Muscle of leg (tissue), 11 donors: ENCODE results near the gene CUL1. TPM values are rescaled to one million over a fixed set of nuclear protein-coding genes. Genes with fewer than 3 reads are reported as not detected.
A peak's percentile ranks its signal among the peaks of the same experiment; 100 is the strongest.

ENCODE experiments used
- DNase-seq: peaks from one replicate; pipeline ENCODE4 v3.0.0; 2013
- H3K27ac ChIP-seq: one replicate; pipeline ENCODE4 v1.5.1; 2013; ENCODE audit warnings: mild to moderate bottlenecking, low read length, control low read depth
- H3K27me3 ChIP-seq: one replicate; pipeline ENCODE4 v1.6.1; 2013; ENCODE audit warnings: low read length; ENCODE audit not compliant: control insufficient read depth, insufficient read depth
- H3K36me3 ChIP-seq: one replicate; pipeline ENCODE4 v1.6.1; 2013; ENCODE audit warnings: low read length; ENCODE audit not compliant: control insufficient read depth, insufficient read depth
- H3K4me1 ChIP-seq: one replicate; pipeline ENCODE4 v1.6.1; 2013; ENCODE audit warnings: low read length; ENCODE audit not compliant: control insufficient read depth, insufficient read depth
- H3K4me3 ChIP-seq: one replicate; pipeline ENCODE4 v1.5.1; 2013; ENCODE audit warnings: low read length, control low read depth
- H3K9me3 ChIP-seq: replicated peaks from 2 replicates; pipeline ENCODE4 v1.6.1; 2013; ENCODE audit warnings: low read depth, low read length; ENCODE audit not compliant: control insufficient read depth
- WGBS: methylation state at CpG from one replicate; pipeline ENCODE4 v1.1.5; 2013; ENCODE audit warnings: missing lambda C conversion rate; ENCODE audit not compliant: insufficient coverage; 5-methylcytosine and 5-hydroxymethylcytosine counted together
- polyA plus RNA-seq, 8 donors: library from polyadenylated mRNA; unstranded; fragments of 120-200 nt; gene quantifications; one replicate each; pipeline versions ENCODE4 v1.2.1 to v1.2.3, GENCODE V29; 2013; ENCODE audit warnings: inconsistent platforms in 1 of 8, low replicate concordance in 1 of 8; ENCODE audit not compliant: insufficient read length in 8 of 8, insufficient read depth in 1 of 8
- total RNA-seq: library from RNA; stranded (reverse); fragments of 120-200 nt; gene quantifications from one replicate; pipeline ENCODE4 v1.2.4, GENCODE V29; 2013

Gene CUL1
- total and polyA plus RNA-seq, 9 donors = 34.0 to 51.8 (median 47.5) TPM

GRCh38 chr7:148747274-148747673 is 48.6 kb downstream of the CUL1 start:
- Histone ChIP-seq H3K9me3 (no peaks in the 10 kb centered on the region), H3K27me3 (no peaks in the 10 kb centered on the region), H3K36me3 (peaks cover 9% of the 10 kb centered on the region), H3K27ac (no peak overlapping the region), H3K4me1 (no peaks in the 10 kb centered on the region), H3K4me3 (no peak overlapping the region)
- DNase-seq = no peak
- no CpG with 5 or more reads among the region's 3 CpGs for WGBS

DNA sequence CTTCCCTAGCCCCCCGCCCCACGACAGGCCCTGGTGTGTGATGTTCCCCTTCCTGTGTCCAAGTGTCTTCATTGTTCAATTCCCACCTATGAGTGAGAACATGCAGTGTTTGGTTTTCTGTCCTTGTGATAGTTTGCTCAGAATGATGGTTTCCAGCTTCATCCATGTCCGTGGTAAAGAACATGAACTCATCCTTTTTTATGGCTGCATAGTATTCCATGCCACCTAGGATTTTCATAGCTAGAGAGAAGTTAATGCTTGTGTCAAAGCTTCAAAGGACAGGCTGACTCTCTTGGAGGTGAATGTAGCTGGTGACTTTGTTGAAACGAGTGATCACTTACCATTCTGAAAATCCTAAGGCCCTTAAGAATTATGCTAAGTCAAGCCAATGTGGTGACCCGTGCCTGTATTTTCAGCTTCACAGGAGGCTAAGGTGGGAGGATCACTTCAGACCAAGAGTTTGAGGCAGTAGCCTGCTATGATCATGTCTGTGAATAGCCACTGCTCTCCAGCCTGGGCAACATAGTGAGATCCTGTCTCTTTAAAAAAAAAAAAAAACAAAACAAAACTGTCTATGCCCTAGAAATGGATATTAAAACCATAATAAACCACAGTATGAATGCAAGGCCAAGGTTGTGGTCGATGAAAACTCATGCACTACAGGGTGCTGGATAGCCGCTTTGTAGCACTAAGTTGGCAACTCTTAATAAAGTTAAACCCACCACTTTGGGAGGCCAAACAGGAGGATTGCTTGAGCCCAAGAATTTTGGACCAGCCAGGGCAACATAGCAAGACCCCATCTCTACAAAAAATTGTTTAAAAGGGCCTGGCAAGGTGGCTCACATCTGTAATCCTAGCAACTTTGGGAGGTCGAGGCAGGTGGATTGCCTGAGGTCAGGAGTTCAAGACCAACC is 52.0 kb downstream of the CUL1 start:
- H3K4me3 ChIP-seq = no peak overlapping the region
- 75% methylated on average over 2 of the region's 8 CpGs for WGBS
- H3K36me3 ChIP-seq = peaks cover 10% of the 10 kb centered on the region

GRCh38 chr7:148753224-148753623 is 54.5 kb downstream of the CUL1 start:
- Histone ChIP-seq H3K27ac (no peak overlapping the region), H3K9me3 (no peaks in the 10 kb centered on the region), H3K27me3 (no peaks in the 10 kb centered on the region), H3K36me3 (peaks cover 13% of the 10 kb centered on the region), H3K4me1 (no peaks in the 10 kb centered on the region), H3K4me3 (no peak overlapping the region)
- no peak for DNase-seq
- WGBS = 65% methylated on average over 2 of the region's 4 CpGs

More for the DNA sequence above, 52.0 kb downstream of the CUL1 start:
- DNase-seq = no peak
- H3K9me3 ChIP-seq = no peaks in the 10 kb centered on the region
- H3K27me3 ChIP-seq = no peaks in the 10 kb centered on the region
- no peak overlapping the region for H3K27ac ChIP-seq
- H3K4me1 ChIP-seq = no peaks in the 10 kb centered on the region

DNA sequence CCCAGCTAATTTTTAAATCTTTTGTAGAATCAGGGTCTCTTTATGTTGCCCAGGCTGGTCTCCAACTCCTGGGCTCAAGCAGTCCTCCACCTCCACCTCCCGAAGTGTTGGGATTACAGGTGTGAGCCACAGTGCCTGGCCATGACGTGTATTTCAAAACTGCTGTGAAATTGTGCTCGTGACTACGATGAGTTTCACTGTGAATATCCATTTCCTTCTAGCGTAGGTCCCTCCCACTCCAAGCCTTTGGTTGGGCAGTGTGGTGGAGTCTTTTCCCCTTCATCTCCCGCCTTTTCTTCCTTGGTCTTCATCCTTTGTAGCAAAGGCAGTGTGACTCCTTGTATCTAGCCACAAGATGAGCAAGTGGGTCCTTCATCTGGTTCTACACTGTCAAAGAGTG is 56.2 kb downstream of the CUL1 start:
- DNase-seq = no peak
- no CpG with 5 or more reads among the region's 6 CpGs for WGBS
- Histone ChIP-seq H3K4me3 (no peak overlapping the region), H3K36me3 (peaks cover 13% of the 10 kb centered on the region), H3K4me1 (no peaks in the 10 kb centered on the region), H3K27ac (no peak overlapping the region), H3K9me3 (no peaks in the 10 kb centered on the region), H3K27me3 (no peaks in the 10 kb centered on the region)

- Histone ChIP-seq H3K4me3 (no peak overlapping the region), H3K9me3 (no peaks in the 10 kb centered on the region), H3K27me3 (no peaks in the 10 kb centered on the region), H3K36me3 (peaks cover 32% of the 10 kb centered on the region), H3K4me1 (no peaks in the 10 kb centered on the region), H3K27ac (no peak overlapping the region)
- peak; percentile 17 for DNase-seq
- 92% methylated on average over 9 of the region's 12 CpGs for WGBS
These were observed 63.0 kb downstream of the CUL1 start for GRCh38 chr7:148761499-148762278.

DNA sequence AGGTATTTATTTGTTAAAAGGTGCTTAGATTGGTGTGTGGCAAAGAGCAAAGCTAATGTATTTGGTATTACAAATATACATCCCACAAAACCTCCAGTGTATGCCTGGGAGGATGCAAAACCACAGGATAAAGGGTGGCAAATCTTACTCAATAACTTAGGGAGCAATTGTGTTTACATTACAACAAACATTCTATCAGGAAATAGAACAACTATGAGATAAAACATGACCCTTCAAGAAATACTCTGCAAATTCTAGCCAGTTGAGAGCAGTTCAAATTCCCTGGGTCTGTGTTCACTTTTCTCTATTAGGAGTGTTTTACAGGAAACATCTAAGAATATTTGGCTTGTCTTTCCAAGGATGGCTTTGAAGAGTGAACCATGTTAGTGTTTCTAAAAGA is 64.9 kb downstream of the CUL1 start:
- Histone ChIP-seq H3K9me3 (no peaks in the 10 kb centered on the region), H3K27ac (no peak overlapping the region), H3K4me1 (no peaks in the 10 kb centered on the region), H3K36me3 (peaks cover 33% of the 10 kb centered on the region), H3K27me3 (no peaks in the 10 kb centered on the region), H3K4me3 (no peak overlapping the region)
- DNase-seq = no peak

GRCh38 chr7:148770004-148770403 is 71.3 kb downstream of the CUL1 start:
- no peak overlapping the region for H3K27ac ChIP-seq
- H3K36me3 ChIP-seq = peaks cover 47% of the 10 kb centered on the region
- DNase-seq = no peak
- no peaks in the 10 kb centered on the region for H3K4me1 ChIP-seq
- no CpG with 5 or more reads among the region's 6 CpGs for WGBS
- H3K9me3 ChIP-seq = no peaks in the 10 kb centered on the region
- no peaks in the 10 kb centered on the region for H3K27me3 ChIP-seq
- no peak overlapping the region for H3K4me3 ChIP-seq

GRCh38 chr7:148772297-148773089 is 73.8 kb downstream of the CUL1 start:
- WGBS = 73% methylated on average over 4 of the region's 8 CpGs
- Histone ChIP-seq H3K27ac (no peak overlapping the region), H3K4me1 (no peaks in the 10 kb centered on the region), H3K9me3 (no peaks in the 10 kb centered on the region), H3K4me3 (no peak overlapping the region), H3K27me3 (no peaks in the 10 kb centered on the region), H3K36me3 (peaks cover 48% of the 10 kb centered on the region)
- DNase-seq = no peak

DNA sequence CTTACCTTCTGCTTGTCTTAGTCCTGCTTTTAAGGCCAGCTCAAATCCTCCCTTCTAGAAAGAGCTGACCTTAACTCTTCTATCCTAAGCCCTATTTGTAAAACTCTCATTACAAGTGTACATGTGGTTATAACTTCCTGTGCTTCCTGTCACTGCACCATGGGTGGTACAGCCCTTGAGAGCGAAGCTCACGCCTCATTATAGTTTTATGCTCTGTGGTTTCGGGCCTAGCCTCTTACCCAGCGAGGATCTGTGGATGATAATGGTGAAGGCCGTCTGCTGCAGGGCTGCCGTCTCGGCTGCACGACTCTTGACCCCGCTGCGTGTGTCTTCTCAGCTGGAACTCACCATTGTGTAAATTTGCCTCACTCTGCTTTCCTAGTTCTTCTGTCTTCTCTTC is 74.6 kb downstream of the CUL1 start:
- no peak overlapping the region for H3K27ac ChIP-seq
- no peaks in the 10 kb centered on the region for H3K9me3 ChIP-seq
- peaks cover 44% of the 10 kb centered on the region for H3K36me3 ChIP-seq
- no peaks in the 10 kb centered on the region for H3K4me1 ChIP-seq
- WGBS = 83% methylated on average over 5 of the region's 10 CpGs
- H3K27me3 ChIP-seq = no peaks in the 10 kb centered on the region
- H3K4me3 ChIP-seq = no peak overlapping the region
- DNase-seq = no peak

DNA sequence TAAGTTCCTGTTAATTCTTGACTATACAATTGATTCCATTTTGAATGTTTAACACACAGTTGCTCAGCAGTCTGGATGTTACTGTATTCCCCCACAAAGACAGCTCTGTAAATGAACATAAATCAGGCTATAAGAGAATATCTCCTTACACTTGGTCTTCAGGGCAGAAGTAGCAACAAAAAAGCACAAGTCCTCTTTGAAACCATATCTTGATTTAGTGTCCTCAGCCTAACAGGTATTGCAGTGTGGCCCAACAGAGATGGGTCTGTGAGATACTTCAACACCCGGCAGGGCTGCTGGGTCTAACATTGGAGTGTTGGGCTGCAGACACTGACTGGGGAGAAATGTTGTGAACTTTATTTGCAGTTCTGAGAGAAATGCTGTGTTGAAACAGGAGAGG is 75.8 kb downstream of the CUL1 start:
- WGBS = 89% methylated on average over 1 of the region's 1 CpG
- no peaks in the 10 kb centered on the region for H3K9me3 ChIP-seq
- no peaks in the 10 kb centered on the region for H3K4me1 ChIP-seq
- DNase-seq = no peak
- no peak overlapping the region for H3K4me3 ChIP-seq
- peaks cover 45% of the 10 kb centered on the region for H3K36me3 ChIP-seq
- no peak overlapping the region for H3K27ac ChIP-seq
- H3K27me3 ChIP-seq = no peaks in the 10 kb centered on the region
